Airway epithelial cell (primary cell): ENCODE results near the gene ZFTA. TPM values are rescaled to one million over a fixed set of nuclear protein-coding genes. Genes with fewer than 3 reads are reported as not detected.

Experiments
- total RNA-seq: library from RNA; depleted of rRNA; stranded (reverse); fragments of >200 nt; gene quantifications from 2 replicates; pipeline ENCODE4 v1.2.3, GENCODE V29; 2015

ZFTA gene
- total RNA-seq, result 7.3 and 7.6 TPM in 2 replicates

DNA sequence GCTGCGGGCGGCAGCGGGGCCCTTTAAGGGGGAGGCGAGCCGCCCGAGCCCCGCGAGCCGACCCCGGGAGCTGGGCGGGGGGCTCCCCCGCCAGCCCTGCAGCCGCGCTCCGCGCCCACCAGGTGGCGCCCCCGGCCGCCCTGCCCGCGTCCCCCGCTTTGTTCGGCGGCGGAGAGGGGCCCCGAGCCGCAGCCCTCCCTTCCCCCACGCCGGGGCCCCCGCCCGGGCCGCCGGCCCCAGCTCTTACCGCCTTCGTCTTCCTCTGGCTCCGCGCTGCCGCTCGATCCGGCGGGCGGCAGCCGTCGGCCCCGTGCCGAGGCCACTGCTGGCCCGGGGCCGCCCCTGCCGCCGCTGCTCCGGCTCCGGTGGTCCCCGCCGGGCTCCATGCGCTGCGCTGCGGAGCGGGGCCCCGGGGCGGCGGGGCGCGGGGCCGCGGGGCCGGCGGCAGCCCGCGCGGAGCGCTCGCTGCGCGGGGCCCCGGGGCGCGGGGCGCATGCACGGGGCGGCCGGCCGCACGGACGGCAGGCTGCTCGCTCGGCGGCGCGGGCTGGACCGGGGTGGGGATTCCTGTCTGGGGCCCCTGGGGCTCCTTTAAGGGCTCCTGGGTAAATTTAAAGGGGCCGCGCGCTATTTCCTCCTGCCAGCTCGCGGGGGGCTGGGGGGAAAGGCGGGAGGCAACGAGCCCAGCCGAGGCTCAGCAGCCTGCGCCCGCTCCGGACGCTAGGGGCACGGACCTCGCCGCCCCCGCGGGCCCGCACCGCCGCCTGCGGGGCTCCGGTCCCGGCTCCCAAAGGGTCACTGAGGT lies at the start of gene ZFTA:
TSS of gene ZFTA (minus strand) at position 539 of the 805 bp plus-strand sequence. CDS start at position 386, 153 bp downstream.

DNA sequence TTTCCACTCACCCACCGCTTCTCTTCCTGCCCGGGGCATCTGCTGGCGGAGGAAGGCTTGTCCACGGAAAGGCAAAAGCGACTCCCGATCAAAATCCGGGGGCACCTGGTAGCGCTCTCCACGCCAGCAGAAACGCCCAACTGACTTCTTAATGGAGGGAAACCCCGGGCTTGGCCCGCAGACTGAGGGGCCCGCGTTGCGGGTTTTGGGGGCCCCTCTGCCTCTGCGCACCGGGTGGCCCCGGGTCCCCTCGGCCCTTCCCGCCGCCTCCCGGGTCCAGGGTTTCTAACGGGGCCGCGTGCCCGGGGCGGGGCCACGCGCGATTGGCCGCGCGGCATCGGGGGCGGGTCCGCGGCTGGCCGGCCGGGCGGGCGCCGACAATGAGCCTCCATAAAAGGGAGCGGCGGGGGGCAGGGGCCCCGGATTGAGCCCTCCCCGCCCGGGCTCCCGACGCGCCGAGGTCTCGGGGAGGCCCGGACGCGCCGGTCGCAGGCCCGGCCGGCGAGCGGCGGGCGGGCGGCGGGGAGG lies 44.5 kb upstream of the ZFTA start, which contains the start of gene SPINDOC:
TSS of gene SPINDOC (plus strand) at position 422 of the 528 bp plus-strand sequence. CDS start 231 bp downstream, outside the sequence.

Other genes with a start within 250 kb of the ZFTA start
- 1.1 and 2.9 TPM in 2 replicates for gene PLAAT4, start 232.0 kb downstream of the ZFTA start, total RNA-seq
- 0.42 TPM in 1 of 2 replicates, not detected in the other for gene PLAAT2, start 205.4 kb downstream of the ZFTA start, total RNA-seq
- 0.56 TPM in 1 of 2 replicates, not detected in the other for gene PLAAT3, start 154.3 kb downstream of the ZFTA start, total RNA-seq
- gene ATL3, start 97.4 kb downstream of the ZFTA start, total RNA-seq, result 24.3 and 42.7 TPM in 2 replicates
- gene RTN3, start 87.3 kb downstream of the ZFTA start, total RNA-seq, result 61.7 and 71.7 TPM in 2 replicates
- 16.1 and 18.9 TPM in 2 replicates for gene SPINDOC, start 44.7 kb upstream of the ZFTA start, total RNA-seq
- gene MARK2, start 70.3 kb upstream of the ZFTA start, total RNA-seq, result 50.6 and 53.7 TPM in 2 replicates
- 2.0 and 2.3 TPM in 2 replicates for gene RCOR2, start 148.4 kb upstream of the ZFTA start, total RNA-seq
- 10.6 and 14.4 TPM in 2 replicates for gene NAA40, start 170.2 kb upstream of the ZFTA start, total RNA-seq
- gene COX8A, start 205.8 kb upstream of the ZFTA start, total RNA-seq, result 586 and 783 TPM in 2 replicates
- 108 and 161 TPM in 2 replicates for gene OTUB1, start 217.7 kb upstream of the ZFTA start, total RNA-seq